Vagina (tissue), 2 donors: Measurements from ENCODE around the gene GAL3ST2. TPM values are rescaled to one million over a fixed set of nuclear protein-coding genes. Genes with fewer than 3 reads are reported as not detected.

Experiments
- DNase-seq, 2 donors: peaks; one replicate each; pipeline ENCODE4 v3.0.0-alpha.2; 2017; ENCODE audit errors: extremely low spot score in 2 of 2
- H3K27ac ChIP-seq: fragments of 200-600 bp; sonication (generic); one replicate; pipeline ENCODE4 v1.5.1; 2019
- H3K27me3 ChIP-seq: fragments of 200-600 bp; sonication (generic); one replicate; pipeline ENCODE4 v1.5.1; 2019
- H3K36me3 ChIP-seq, 2 donors: fragments of 200-600 bp; sonication (generic); one replicate each; pipeline ENCODE4 v1.5.1; 2017 to 2019
- H3K4me1 ChIP-seq: fragments of 200-600 bp; sonication (generic); one replicate; pipeline ENCODE4 v1.5.1; 2019
- H3K4me3 ChIP-seq, 2 donors: fragments of 200-600 bp; sonication (generic); 1 replicate in 1 of 2; 2 replicates in 1 of 2; pipeline ENCODE4 v1.5.1; 2016 to 2019
- H3K9me3 ChIP-seq: fragments of 200-600 bp; sonication (generic); one replicate; pipeline ENCODE4 v1.5.1; 2019
- POLR2A ChIP-seq, 2 donors: fragments of 450-650 bp; IDR thresholded peaks; one replicate each; pipeline ENCODE4 v1.6.1; 2017; ENCODE audit warnings: antibody characterized with exemption in 2 of 2, mild to moderate bottlenecking in 2 of 2, moderate library complexity in 2 of 2
- POLR2AphosphoS5 ChIP-seq, 2 donors: sonication (generic); formaldehyde crosslinking; IDR thresholded peaks; one replicate each; pipeline ENCODE4 v1.9.0; 2017; ENCODE audit warnings: antibody characterized with exemption in 2 of 2, mild to moderate bottlenecking in 2 of 2, low read depth in 1 of 2; ENCODE audit not compliant: insufficient read depth in 1 of 2
- intact Hi-C: fragments of 100-400 bp; cut with DNase I; formaldehyde crosslinking; loops from one replicate; pipeline ENCODE4 v1.15.1; 2023
- total RNA-seq: library from RNA; depleted of rRNA; stranded (reverse); fragments of >200 nt; gene quantifications from one replicate; pipeline ENCODE4 v1.2.3, GENCODE V29; 2016
- TF ChIP-seq, protein P1 (sequence below), 3 experiments: fragments of 450-650 bp in 2 of 3; fragments of 200-600 bp in 1 of 3; sonication (generic) in 1 of 3; IDR thresholded peaks; one replicate each; pipeline ENCODE4 v1.5.1; 2017 to 2019; ENCODE audit warnings: antibody characterized with exemption in 3 of 3, mild to moderate bottlenecking in 2 of 3, moderate library complexity in 2 of 3

GAL3ST2 gene
- total RNA-seq, 1 donor from 2014 or later: 0.98 TPM

DNA sequence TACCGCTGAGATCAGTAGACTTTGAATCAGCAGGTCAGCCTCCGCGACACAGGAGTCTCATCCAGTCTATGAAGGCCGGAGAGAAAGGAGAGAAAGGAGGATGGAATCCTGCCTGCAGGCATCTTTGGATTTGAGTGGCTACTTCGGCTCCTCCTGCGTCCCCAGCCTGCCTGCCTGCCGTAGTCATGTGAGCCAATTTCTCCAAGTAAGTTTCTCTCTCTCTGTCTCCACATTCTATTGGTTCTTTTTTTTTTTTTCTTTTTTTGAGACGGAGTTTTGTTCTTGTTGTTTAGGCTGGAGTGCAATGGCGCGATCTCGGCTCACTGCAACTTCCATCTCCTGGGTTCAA is 65.4 kb downstream of the GAL3ST2 start:
- H3K36me3 ChIP-seq: no peaks in the 10 kb centered on the region
- peaks cover 21% of the 10 kb centered on the region for H3K4me1 ChIP-seq
- no peak overlapping the region for H3K27ac ChIP-seq
- no peaks in the 10 kb centered on the region for H3K9me3 ChIP-seq
- intact Hi-C loops: no loop called here
- TF ChIP-seq POLR2AphosphoS5 (IDR thresholded peaks at IDR 0.05; ENCODE audit: insufficient read depth in 1 of 2, low read depth in 1 of 2) (no peak), POLR2A (IDR thresholded peaks at IDR 0.05) (no peak)
- TF ChIP-seq, protein P1, sequence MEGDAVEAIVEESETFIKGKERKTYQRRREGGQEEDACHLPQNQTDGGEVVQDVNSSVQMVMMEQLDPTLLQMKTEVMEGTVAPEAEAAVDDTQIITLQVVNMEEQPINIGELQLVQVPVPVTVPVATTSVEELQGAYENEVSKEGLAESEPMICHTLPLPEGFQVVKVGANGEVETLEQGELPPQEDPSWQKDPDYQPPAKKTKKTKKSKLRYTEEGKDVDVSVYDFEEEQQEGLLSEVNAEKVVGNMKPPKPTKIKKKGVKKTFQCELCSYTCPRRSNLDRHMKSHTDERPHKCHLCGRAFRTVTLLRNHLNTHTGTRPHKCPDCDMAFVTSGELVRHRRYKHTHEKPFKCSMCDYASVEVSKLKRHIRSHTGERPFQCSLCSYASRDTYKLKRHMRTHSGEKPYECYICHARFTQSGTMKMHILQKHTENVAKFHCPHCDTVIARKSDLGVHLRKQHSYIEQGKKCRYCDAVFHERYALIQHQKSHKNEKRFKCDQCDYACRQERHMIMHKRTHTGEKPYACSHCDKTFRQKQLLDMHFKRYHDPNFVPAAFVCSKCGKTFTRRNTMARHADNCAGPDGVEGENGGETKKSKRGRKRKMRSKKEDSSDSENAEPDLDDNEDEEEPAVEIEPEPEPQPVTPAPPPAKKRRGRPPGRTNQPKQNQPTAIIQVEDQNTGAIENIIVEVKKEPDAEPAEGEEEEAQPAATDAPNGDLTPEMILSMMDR (IDR thresholded peaks at IDR 0.05): no peak
- DNase-seq: no peak
- H3K4me3 ChIP-seq: no peak overlapping the region
- no peaks in the 10 kb centered on the region for H3K27me3 ChIP-seq

DNA sequence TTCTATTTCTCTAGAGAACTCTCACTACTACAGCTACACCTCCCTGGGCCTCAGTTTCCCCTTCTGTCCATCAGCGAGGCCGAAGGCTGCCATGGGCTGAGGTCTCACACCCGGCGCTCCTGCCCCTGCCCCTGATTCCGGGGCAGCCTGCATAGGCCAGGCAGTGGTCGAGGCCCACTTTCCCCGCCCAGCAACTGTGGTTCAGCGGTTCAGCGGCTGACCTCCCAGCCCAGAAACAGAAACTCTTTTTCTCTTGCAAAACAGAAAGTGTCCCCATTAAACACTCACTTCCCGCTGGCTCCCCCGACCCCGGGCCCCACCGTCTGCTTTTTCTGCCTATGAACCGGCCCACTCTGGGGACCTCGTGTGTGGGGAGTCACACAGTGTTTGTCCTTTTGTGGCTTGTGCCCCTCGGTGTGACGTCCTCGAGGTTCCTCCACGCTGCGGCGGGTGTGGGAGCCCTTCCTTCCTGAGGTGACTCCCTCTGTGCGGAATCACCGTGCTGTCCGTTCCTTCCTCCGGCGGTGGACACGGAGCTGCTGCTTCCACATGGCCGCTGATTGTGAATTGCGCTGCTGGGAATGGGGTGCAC is 66.1 kb downstream of the GAL3ST2 start:
- Histone ChIP-seq H3K36me3 (no peaks in the 10 kb centered on the region), H3K4me1 (peaks cover 21% of the 10 kb centered on the region), H3K27me3 (no peaks in the 10 kb centered on the region), H3K27ac (peak overlapping the region; percentile 73), H3K4me3 (peak overlapping the region in 1 of 2 donors; percentile 52), H3K9me3 (no peaks in the 10 kb centered on the region)
- intact Hi-C loops: no loop called here
- TF ChIP-seq POLR2AphosphoS5 (IDR thresholded peaks at IDR 0.05; ENCODE audit: insufficient read depth in 1 of 2, low read depth in 1 of 2) (peak in 1 of 2 donors; percentile 61), POLR2A (IDR thresholded peaks at IDR 0.05) (no peak)
- no peak for DNase-seq

DNA sequence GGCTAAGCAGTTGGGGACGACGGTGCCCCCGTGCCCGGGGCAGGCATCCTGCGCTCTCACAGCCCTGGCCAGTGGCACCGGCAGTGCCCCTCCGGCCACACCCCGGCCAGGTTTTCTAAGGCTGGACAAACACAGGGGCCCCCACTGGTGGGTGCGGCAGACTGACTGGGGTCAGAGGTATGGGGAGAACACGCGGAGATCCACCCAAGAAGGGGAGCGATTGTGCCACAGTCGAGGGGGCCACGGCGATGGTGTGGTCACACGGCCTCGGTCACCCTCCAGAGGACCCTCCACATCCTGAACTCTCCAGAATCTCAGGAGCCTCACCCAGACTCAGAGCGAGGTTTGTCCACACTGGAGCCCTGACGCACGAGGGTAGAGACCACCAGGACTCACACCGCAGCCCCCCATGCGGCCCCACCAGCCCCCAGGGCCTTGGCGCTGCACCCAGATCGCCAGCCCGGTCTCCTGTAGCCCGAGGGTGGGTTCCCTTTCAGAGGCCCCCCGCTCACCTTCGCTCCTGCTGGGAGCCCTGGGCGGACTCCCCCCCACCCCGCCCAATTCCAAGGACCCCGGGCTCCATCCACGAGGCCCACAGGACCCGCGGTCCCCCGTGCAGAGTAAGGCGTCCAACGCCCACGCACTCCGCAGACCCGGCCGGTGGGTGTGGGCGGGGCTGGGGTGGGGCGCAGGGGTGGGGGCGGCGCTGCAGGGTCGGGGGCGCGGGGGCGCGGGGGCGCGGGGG is 66.9 kb downstream of the GAL3ST2 start:
- no peaks in the 10 kb centered on the region for H3K27me3 ChIP-seq
- peaks cover 21% of the 10 kb centered on the region for H3K4me1 ChIP-seq
- no peaks in the 10 kb centered on the region for H3K36me3 ChIP-seq
- peak overlapping the region; percentile 44 to 52 for H3K4me3 ChIP-seq
- H3K27ac ChIP-seq: peak overlapping the region; percentile 73
- no peak for TF ChIP-seq POLR2AphosphoS5 (IDR thresholded peaks at IDR 0.05; ENCODE audit: insufficient read depth in 1 of 2, low read depth in 1 of 2)
- no peak for TF ChIP-seq POLR2A (IDR thresholded peaks at IDR 0.05)
- TF ChIP-seq, protein P1 (IDR thresholded peaks at IDR 0.05): no peak
- intact Hi-C loops: no loop called here
- DNase-seq: no peak
- H3K9me3 ChIP-seq: no peaks in the 10 kb centered on the region

DNA sequence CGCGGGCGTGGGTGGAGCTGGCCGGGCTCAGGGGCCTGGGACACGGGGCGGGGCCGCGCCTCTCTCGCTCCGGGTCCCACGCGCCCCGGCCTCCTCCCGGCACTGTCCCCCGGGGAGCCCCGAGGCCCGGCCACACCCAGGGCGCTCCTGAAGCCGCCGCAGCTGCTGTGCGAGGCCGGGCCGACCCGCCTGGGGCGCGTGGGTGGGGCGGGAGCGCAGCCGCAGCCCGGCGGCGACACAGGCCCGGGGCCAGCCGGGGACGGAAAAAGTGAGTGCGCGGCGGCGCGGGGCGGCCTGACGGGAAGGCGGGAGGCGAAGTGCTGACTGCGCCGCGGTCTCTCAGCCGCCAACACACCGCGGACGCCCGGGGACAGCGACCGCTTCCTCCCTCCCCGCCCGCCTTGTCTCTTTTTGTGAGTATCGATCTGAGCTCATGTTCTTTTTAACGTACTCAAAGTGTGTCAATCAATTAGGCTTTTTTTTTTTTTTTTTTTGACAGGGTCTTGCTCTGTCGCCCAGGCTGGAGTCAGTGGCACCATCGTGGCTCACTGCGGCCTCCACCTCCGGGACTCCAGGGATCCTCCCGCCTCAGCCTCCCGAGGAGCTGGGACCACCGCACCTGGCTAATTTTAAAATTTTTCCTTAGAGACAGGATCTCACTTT is 67.6 kb downstream of the GAL3ST2 start:
- DNase-seq: no peak
- Histone ChIP-seq H3K4me3 (peak overlapping the region; percentile 44 to 52), H3K4me1 (peaks cover 21% of the 10 kb centered on the region), H3K27me3 (no peaks in the 10 kb centered on the region), H3K9me3 (no peaks in the 10 kb centered on the region), H3K27ac (peak overlapping the region; percentile 73), H3K36me3 (no peaks in the 10 kb centered on the region)
- peak in 1 of 2 donors; percentile 50 for TF ChIP-seq POLR2AphosphoS5 (IDR thresholded peaks at IDR 0.05; ENCODE audit: insufficient read depth in 1 of 2, low read depth in 1 of 2)
- TF ChIP-seq, protein P1 (IDR thresholded peaks at IDR 0.05): no peak
- peak in 1 of 2 donors; percentile 4 for TF ChIP-seq POLR2A (IDR thresholded peaks at IDR 0.05)
- intact Hi-C loops: no loop called here

DNA sequence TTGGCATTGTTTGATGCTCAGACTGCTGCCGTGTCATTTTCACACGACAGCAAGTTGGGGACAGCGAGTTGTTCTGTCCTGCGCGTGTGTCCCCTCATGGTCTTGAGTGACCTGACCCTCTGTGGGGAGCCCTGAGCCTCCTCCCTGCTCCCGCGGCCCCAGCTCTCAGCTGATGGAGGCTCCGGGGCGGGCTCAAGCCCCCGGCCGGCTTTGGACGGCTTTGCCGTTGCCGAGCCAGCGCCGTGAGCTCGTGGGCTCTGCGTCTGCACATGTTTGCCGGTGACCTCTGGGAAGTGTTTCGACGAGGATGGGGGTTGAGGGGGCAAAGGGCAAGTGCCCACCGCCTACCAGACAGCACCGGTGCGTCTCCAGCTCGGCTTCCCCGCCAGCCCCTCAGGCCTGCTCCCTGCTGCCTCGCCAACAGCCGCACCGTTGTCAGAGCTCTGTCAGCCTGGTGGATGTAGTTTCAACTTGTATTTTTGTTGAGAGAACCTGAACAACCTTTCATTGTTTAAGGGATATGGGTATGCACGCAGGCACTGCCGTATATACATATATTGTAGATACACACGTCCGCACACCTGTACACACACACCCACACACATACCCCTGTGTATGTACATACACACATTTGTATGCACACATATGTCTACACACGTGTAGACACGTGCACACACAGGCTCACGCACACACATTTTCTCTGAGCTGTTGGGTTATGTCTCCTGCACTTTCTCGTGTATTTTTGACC is 68.4 kb downstream of the GAL3ST2 start:
- peaks cover 21% of the 10 kb centered on the region for H3K4me1 ChIP-seq
- H3K4me3 ChIP-seq: peak overlapping the region; percentile 44 to 52
- intact Hi-C loops: no loop called here
- H3K9me3 ChIP-seq: no peaks in the 10 kb centered on the region
- no peak for DNase-seq
- no peaks in the 10 kb centered on the region for H3K36me3 ChIP-seq
- no peaks in the 10 kb centered on the region for H3K27me3 ChIP-seq
- peak overlapping the region; percentile 73 for H3K27ac ChIP-seq
- TF ChIP-seq, protein P1 (IDR thresholded peaks at IDR 0.05): no peak
- TF ChIP-seq POLR2A (IDR thresholded peaks at IDR 0.05) (no peak), POLR2AphosphoS5 (IDR thresholded peaks at IDR 0.05; ENCODE audit: insufficient read depth in 1 of 2, low read depth in 1 of 2) (no peak)
